Smooth muscle cell (in vitro differentiated cells): Measurements from ENCODE around the gene WDR20. TPM values are rescaled to one million over a fixed set of nuclear protein-coding genes. Genes with fewer than 3 reads are reported as not detected.

ENCODE experiments used
- DNase-seq: peaks from one replicate; lab custom pipeline; 2025; ENCODE audit not compliant: unreplicated experiment; lab: John Stamatoyannopoulos, UW
- H2AFZ ChIP-seq: fragments of 200-600 bp; sonication (generic); 2 replicates; pipeline ENCODE4 v1.6.0; 2016; ENCODE audit warnings: antibody characterized with exemption, low read depth, mild to moderate bottlenecking
- H3F3A ChIP-seq: fragments of 200-600 bp; sonication (generic); 2 replicates; pipeline ENCODE4 v1.6.0; 2017; ENCODE audit warnings: antibody characterized with exemption, low read depth
- H3K27ac ChIP-seq: fragments of 200-600 bp; sonication (generic); 2 replicates; pipeline ENCODE4 v1.5.1; 2016; ENCODE audit warnings: low read depth, mild to moderate bottlenecking
- H3K27me3 ChIP-seq: fragments of 200-600 bp; sonication (generic); 2 replicates; pipeline ENCODE4 v1.6.1; 2016; ENCODE audit warnings: low read depth, mild to moderate bottlenecking
- H3K36me3 ChIP-seq: fragments of 200-600 bp; sonication (generic); 2 replicates; pipeline ENCODE4 v1.5.1; 2016; ENCODE audit warnings: low read depth
- H3K4me1 ChIP-seq: fragments of 200-600 bp; sonication (generic); 2 replicates; pipeline ENCODE4 v1.5.1; 2016; ENCODE audit warnings: low read depth
- H3K4me2 ChIP-seq: fragments of 200-600 bp; sonication (generic); 2 replicates; pipeline ENCODE4 v1.6.0; 2016; ENCODE audit warnings: mild to moderate bottlenecking
- H3K4me3 ChIP-seq: fragments of 200-600 bp; sonication (generic); 2 replicates; pipeline ENCODE4 v1.5.1; 2016; ENCODE audit warnings: mild to moderate bottlenecking
- H3K79me2 ChIP-seq: fragments of 200-600 bp; sonication (generic); 2 replicates; pipeline ENCODE4 v1.6.0; 2016; ENCODE audit warnings: low read depth, mild to moderate bottlenecking
- H3K9ac ChIP-seq: fragments of 200-600 bp; sonication (generic); 2 replicates; pipeline ENCODE4 v1.6.0; 2016; ENCODE audit warnings: low read depth
- H3K9me3 ChIP-seq: fragments of 200-600 bp; sonication (generic); replicated peaks from 2 replicates; pipeline ENCODE4 v1.5.1; 2016; ENCODE audit warnings: low read depth
- H4K20me1 ChIP-seq: fragments of 200-600 bp; sonication (generic); 2 replicates; pipeline ENCODE4 v1.6.0; 2016; ENCODE audit warnings: low read depth
- CTCF ChIP-seq: fragments of 200-600 bp; sonication (generic); IDR thresholded peaks from 2 replicates; pipeline ENCODE4 v1.5.1; 2017; ENCODE audit warnings: borderline replicate concordance, mild to moderate bottlenecking, antibody characterized with exemption; ENCODE audit not compliant: insufficient read depth, poor library complexity, severe bottlenecking
- WGBS: methylation state at CpG from one replicate; pipeline ENCODE4 v1.1.7; 2016; ENCODE audit warnings: low lambda C conversion rate; 5-methylcytosine and 5-hydroxymethylcytosine counted together
- polyA plus RNA-seq: library from polyadenylated mRNA; unstranded; fragments of >200 nt; fragmentation: Nextera tagmentation; extraction: Ambion mirVana; gene quantifications from 2 replicates; pipeline ENCODE4 v1.2.1, GENCODE V29; 2016
- total RNA-seq: library from RNA; depleted of rRNA; stranded (reverse); fragments of >200 nt; gene quantifications from 2 replicates; pipeline ENCODE4 v1.2.3, GENCODE V29; 2014

WDR20 gene
- total and polyA plus RNA-seq, 2 experiments from 2014 or later: 12.0 to 19.4 TPM

- no peaks in the 10 kb centered on the region for H3K9me3 ChIP-seq
- H3K4me1 ChIP-seq: no peaks in the 10 kb centered on the region
- H3K9ac ChIP-seq: no peak overlapping the region
- H3K4me2 ChIP-seq: no peak overlapping the region
- no peaks in the 10 kb centered on the region for H3F3A ChIP-seq
- no peaks in the 10 kb centered on the region for H3K36me3 ChIP-seq
- DNase-seq: no peak
- peaks cover 97% of the 10 kb centered on the region for H4K20me1 ChIP-seq
- no peak overlapping the region for H2AFZ ChIP-seq
- no peak for TF ChIP-seq CTCF
- no peak overlapping the region for H3K27ac ChIP-seq
- no peaks in the 10 kb centered on the region for H3K27me3 ChIP-seq
- H3K4me3 ChIP-seq: no peak overlapping the region
- peaks cover 62% of the 10 kb centered on the region for H3K79me2 ChIP-seq
- 97% methylated on average over 5 of the region's 5 CpGs for WGBS
Measured at GRCh38 chr14:102197317-102197853, 57.7 kb downstream of the WDR20 start.

GRCh38 chr14:102200690-102201352, 61.1 kb downstream of the WDR20 start:
- no peaks in the 10 kb centered on the region for H3F3A ChIP-seq
- H3K9ac ChIP-seq: no peak overlapping the region
- no peak overlapping the region for H3K27ac ChIP-seq
- DNase-seq: no peak
- WGBS: 89% methylated on average over 9 of the region's 9 CpGs
- no peak overlapping the region for H3K4me3 ChIP-seq
- H3K27me3 ChIP-seq: no peaks in the 10 kb centered on the region
- no peaks in the 10 kb centered on the region for H3K9me3 ChIP-seq
- no peaks in the 10 kb centered on the region for H3K4me1 ChIP-seq
- H4K20me1 ChIP-seq: peaks cover 95% of the 10 kb centered on the region
- no peaks in the 10 kb centered on the region for H3K36me3 ChIP-seq
- no peak overlapping the region for H2AFZ ChIP-seq
- H3K79me2 ChIP-seq: peaks cover 42% of the 10 kb centered on the region
- no peak overlapping the region for H3K4me2 ChIP-seq
- TF ChIP-seq CTCF: no peak

GRCh38 chr14:102201353-102201738, 61.6 kb downstream of the WDR20 start:
- H3K79me2 ChIP-seq: peaks cover 37% of the 10 kb centered on the region
- H3K4me2 ChIP-seq: no peak overlapping the region
- no peak overlapping the region for H3K4me3 ChIP-seq
- H3K27me3 ChIP-seq: no peaks in the 10 kb centered on the region
- H3K9ac ChIP-seq: no peak overlapping the region
- H3F3A ChIP-seq: no peaks in the 10 kb centered on the region
- no peaks in the 10 kb centered on the region for H3K36me3 ChIP-seq
- H3K4me1 ChIP-seq: no peaks in the 10 kb centered on the region
- no peak for DNase-seq
- no peak overlapping the region for H2AFZ ChIP-seq
- no peaks in the 10 kb centered on the region for H3K9me3 ChIP-seq
- H3K27ac ChIP-seq: no peak overlapping the region
- no peak for TF ChIP-seq CTCF
- peaks cover 95% of the 10 kb centered on the region for H4K20me1 ChIP-seq
- 90% methylated on average over 9 of the region's 9 CpGs for WGBS

- DNase-seq: no peak
- Histone ChIP-seq H4K20me1 (peaks cover 93% of the 10 kb centered on the region), H3F3A (no peaks in the 10 kb centered on the region), H3K4me1 (no peaks in the 10 kb centered on the region), H3K4me2 (no peak overlapping the region), H3K27me3 (no peaks in the 10 kb centered on the region), H3K36me3 (no peaks in the 10 kb centered on the region), H3K4me3 (no peak overlapping the region), H3K9ac (no peak overlapping the region), H3K27ac (no peak overlapping the region), H2AFZ (no peak overlapping the region), H3K9me3 (no peaks in the 10 kb centered on the region), H3K79me2 (peaks cover 32% of the 10 kb centered on the region)
- TF ChIP-seq CTCF: no peak
- 86% methylated on average over 4 of the region's 4 CpGs for WGBS
Measured at GRCh38 chr14:102201776-102202175, 62.1 kb downstream of the WDR20 start.
